HEK293 (cell line): ENCODE results near the gene MYADML2.

Experiments
- KLF10 ChIP-seq: fragments of 450-650 bp; IDR thresholded peaks from 2 replicates; pipeline ENCODE4 v1.5.1; 2018; ENCODE audit warnings: missing biosample characterization, mild to moderate bottlenecking, missing genetic modification characterization
- PRDM4 ChIP-seq: fragments of 450-650 bp; formaldehyde crosslinking; IDR thresholded peaks from 2 replicates; pipeline ENCODE4 v1.5.1; 2017; ENCODE audit warnings: missing biosample characterization, missing genetic modification characterization
- YY1 ChIP-seq: fragments of 450-650 bp; formaldehyde crosslinking; IDR thresholded peaks from 2 replicates; pipeline ENCODE4 v1.5.1; 2018; ENCODE audit warnings: missing biosample characterization, missing genetic modification characterization
- ZNF2 ChIP-seq: fragments of 450-650 bp; formaldehyde crosslinking; IDR thresholded peaks from 2 replicates; pipeline ENCODE4 v1.5.1; 2016; ENCODE audit warnings: missing biosample characterization, missing genetic modification characterization

DNA sequence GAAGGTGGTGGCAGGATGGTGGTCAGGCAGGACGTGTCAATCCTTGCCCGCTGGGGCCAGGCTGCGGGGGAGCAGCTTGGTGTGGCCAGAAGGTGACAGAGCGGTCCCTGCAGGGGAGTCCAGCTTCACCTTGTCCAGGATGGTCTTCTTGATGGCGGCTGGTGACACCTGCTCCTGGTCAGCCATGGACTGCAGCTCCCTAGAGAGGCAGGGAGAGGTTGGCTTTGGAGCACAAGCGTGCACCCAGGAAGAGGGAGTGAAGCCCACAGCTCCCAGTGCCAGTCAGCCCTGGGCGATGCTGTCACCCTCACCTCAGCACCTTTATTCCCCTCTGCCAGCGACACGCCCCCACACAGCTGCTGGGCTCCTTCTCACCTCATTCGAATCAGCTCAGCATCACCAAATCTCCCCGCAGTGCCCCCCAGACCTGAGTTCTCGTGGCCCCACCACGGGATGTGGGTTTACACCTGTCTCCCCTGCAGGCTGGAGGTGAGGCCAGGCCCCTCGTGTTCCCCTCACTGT lies 13.8 kb downstream of the MYADML2 start:
- TF ChIP-seq PRDM4 (tag by site-specific recombination) = no peak
- TF ChIP-seq ZNF2 (tag by site-specific recombination) = no peak
- no peak for TF ChIP-seq KLF10 (tag by site-specific recombination)
- TF ChIP-seq YY1 (tag by site-specific recombination) = no peak
